GM12872 (cell line): ENCODE measurements around the gene EREG.

Source experiments
- CTCF ChIP-seq: IDR thresholded peaks from 3 replicates; pipeline ENCODE4 v1.5.1; 2011; ENCODE audit warnings: low read depth, mild to moderate bottlenecking, low read length, moderate library complexity; ENCODE audit not compliant: insufficient read depth

EREG gene

GRCh38 chr4:74322301-74322700, 42.6 kb upstream of the EREG start:
- no peak for TF ChIP-seq CTCF

GRCh38 chr4:74323663-74324062, 41.3 kb upstream of the EREG start:
- TF ChIP-seq CTCF: no peak

- TF ChIP-seq CTCF: no peak
Measured at GRCh38 chr4:74324262-74324661, 40.7 kb upstream of the EREG start.

- TF ChIP-seq CTCF: no peak
Measured at GRCh38 chr4:74325886-74326285, 39.1 kb upstream of the EREG start.

GRCh38 chr4:74327762-74328161, 37.2 kb upstream of the EREG start:
- TF ChIP-seq CTCF: no peak

GRCh38 chr4:74328501-74328900, 36.4 kb upstream of the EREG start:
- no peak for TF ChIP-seq CTCF

- TF ChIP-seq CTCF: no peak
Measured at GRCh38 chr4:74329307-74329706, 35.6 kb upstream of the EREG start.

GRCh38 chr4:74330295-74330750, 34.6 kb upstream of the EREG start:
- TF ChIP-seq CTCF: no peak
